Coronary artery (tissue), 2 donors: ENCODE results near the gene DECR2.

ENCODE experiments used
- DNase-seq: peaks from one replicate; pipeline ENCODE4 v3.0.0-alpha.2; 2017; ENCODE audit warnings: low spot score
- H3K27ac ChIP-seq, 2 donors: fragments of 200-600 bp; sonication (generic); one replicate each; pipeline ENCODE4 v1.5.1; 2016 to 2019
- H3K4me3 ChIP-seq: fragments of 200-600 bp; sonication (generic); 2 replicates; pipeline ENCODE4 v1.5.1; 2016; ENCODE audit warnings: mild to moderate bottlenecking, moderate library complexity
- CTCF ChIP-seq: fragments of 200-600 bp; sonication (generic); IDR thresholded peaks from one replicate; pipeline ENCODE4 v1.5.1; 2019; ENCODE audit warnings: antibody characterized with exemption

Gene DECR2

GRCh38 chr16:369275-369865 is 32.3 kb upstream of the DECR2 start:
- Histone ChIP-seq H3K27ac (no peak overlapping the region), H3K4me3 (peak overlapping the region; percentile 73)
- no peak for DNase-seq
- no peak for TF ChIP-seq CTCF

GRCh38 chr16:369866-370436 is 31.7 kb upstream of the DECR2 start:
- Histone ChIP-seq H3K4me3 (peak overlapping the region; percentile 73), H3K27ac (peak overlapping the region in 1 of 2 donors; percentile 68)
- TF ChIP-seq CTCF = no peak
- no peak for DNase-seq

- TF ChIP-seq CTCF = no peak
- peak within 1 kb of the TSS; percentile 35 to 68 for H3K27ac ChIP-seq
- DNase-seq = peak; percentile 95
- peak within 1 kb of the TSS; percentile 73 for H3K4me3 ChIP-seq
Measured at GRCh38 chr16:370443-370842, 31.2 kb upstream of the DECR2 start, which contains the start of gene MRPL28. MRPL28 (minus strand) TSS chr16:370538; CDS start chr16:370218, 320 bp downstream.

- no peak for TF ChIP-seq CTCF
- DNase-seq = no peak
- H3K27ac ChIP-seq = peak overlapping the region; percentile 35 to 68
- peak overlapping the region; percentile 73 for H3K4me3 ChIP-seq
Measured at GRCh38 chr16:370979-371514, 30.6 kb upstream of the DECR2 start.

- TF ChIP-seq CTCF = no peak
- DNase-seq = no peak
- Histone ChIP-seq H3K4me3 (no peak overlapping the region), H3K27ac (no peak overlapping the region)
Measured at GRCh38 chr16:371515-372301, 30.0 kb upstream of the DECR2 start.

GRCh38 chr16:372302-372983 is 29.2 kb upstream of the DECR2 start:
- Histone ChIP-seq H3K27ac (no peak overlapping the region), H3K4me3 (no peak overlapping the region)
- no peak for TF ChIP-seq CTCF
- DNase-seq = no peak
